Globus pallidus (tissue), 1 donor: ENCODE results near the gene MAP3K20.
"Not testable (repeated sequence)": the region's sequence is repeated elsewhere in the genome, so short reads cannot be mapped to it uniquely, and the experiment has no call there.

ENCODE experiments used
- DNase-seq: peaks from one replicate; pipeline ENCODE4 v3.0.0-alpha.2; 2015; ENCODE audit warnings: low spot score

MAP3K20 gene

DNA sequence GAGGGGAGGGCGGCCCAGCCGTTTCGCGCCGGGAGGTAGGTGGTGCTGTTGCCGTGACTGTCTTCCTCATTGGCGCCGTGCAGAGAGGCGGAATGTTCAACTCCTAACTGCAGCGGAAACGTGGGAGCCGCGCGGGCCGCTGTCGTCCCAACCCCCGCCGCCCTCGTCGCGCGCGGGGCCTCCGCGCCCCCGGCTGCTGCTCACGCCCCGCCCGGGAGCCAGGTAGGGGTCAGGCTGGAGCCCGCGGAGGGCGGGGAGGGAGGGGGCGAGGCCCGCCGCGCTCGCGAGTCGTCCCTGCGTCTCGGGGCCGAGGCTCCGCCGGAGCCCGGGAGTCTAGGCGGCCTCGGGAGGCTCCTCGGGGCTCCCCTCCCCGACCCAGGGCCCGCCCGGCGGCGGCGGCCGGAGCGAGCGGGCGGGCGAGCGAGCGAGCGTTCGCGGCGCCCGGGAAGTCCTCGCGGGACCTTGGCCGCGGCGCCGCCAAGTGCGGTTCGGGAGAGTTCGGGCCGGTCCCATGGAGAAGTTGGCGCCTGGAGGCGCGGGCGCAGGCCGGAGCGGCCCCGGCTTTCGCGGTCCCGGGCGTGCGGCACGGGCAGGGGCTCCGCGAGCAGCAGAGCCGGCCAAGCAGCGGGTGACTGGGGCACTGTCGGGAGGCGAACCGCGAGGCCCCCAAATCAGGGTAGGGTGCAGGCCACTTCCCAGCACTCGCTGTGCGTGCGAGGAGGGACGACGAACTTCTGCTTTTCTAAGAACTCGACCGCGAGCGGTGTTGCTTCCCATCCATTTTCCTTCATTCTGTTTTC lies at the start of gene MAP3K20:
Gene MAP3K20, plus strand, starts transcription at position 66 of the 800 bp plus-strand sequence. CDS start 15,186 bp downstream, outside the sequence.
- peak; percentile 29 for DNase-seq

- DNase-seq: no peak
Observed at GRCh38 chr2:173026479-173026878, 49.2 kb upstream of the MAP3K20 start.

GRCh38 chr2:173027181-173028128 lies 48.2 kb upstream of the MAP3K20 start:
- peak; percentile 76 for DNase-seq

DNA sequence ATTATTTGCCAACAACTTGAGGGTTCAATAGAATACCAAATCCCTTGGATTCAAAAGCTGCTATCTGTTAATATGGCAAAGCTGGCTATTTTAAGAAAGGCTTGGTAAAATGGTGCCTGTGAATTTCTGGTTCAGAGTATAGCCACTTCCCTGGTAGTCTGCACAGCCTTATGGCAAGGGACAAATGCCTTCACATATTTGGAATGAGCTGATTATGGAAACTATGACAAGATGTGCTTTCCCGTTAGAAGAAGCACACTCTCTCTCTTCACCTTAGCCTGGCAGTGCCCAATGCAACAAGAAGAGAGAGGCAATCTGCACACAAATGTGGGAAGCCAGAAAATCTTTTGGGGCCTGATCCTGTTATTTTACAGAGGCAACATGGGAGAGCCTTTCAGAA lies 47.5 kb upstream of the MAP3K20 start:
- DNase-seq: no peak

GRCh38 chr2:173028671-173029070 lies 47.0 kb upstream of the MAP3K20 start:
- no peak for DNase-seq

- no peak for DNase-seq
Observed at GRCh38 chr2:173030561-173031490, 44.8 kb upstream of the MAP3K20 start.

DNA sequence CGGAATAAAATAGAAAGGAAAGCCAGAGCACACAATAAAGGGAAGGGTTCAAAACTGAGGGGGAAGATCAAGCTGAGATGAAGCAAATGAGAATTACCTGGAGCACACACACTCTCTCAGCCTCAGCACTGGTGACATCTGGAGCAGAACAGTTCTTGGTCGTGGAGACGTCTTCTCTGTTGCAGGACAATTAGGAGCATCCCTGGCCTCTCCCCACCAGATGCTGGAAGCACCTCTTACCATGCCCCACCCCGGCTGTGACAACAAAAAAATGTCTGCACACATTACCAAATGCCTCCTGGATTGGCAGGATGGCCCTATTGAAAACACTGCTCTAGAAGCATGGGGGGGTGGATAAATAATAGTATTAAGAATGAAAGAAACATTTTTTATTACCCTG lies 43.6 kb upstream of the MAP3K20 start:
- DNase-seq: no peak

DNA sequence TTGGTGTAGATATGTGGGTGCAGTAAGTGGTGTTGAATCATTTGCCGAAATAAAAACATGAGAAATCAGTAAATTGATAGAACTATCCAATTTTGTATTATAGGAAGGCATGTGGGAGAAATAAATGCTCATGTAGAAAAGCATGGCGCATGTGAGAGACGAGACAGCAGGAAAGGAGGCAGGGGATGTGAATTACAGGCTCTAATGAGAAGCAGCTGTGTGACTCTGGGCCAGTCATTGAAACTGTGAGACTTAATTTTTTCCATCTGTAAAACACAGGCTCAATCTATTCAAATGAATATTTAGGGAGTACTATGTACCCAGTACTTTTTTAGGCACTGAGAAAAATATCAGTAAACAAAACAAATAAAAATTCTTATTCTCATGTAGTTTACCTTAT lies 42.6 kb upstream of the MAP3K20 start:
- no peak for DNase-seq

- DNase-seq: no peak
Observed at GRCh38 chr2:173034143-173034542, 41.5 kb upstream of the MAP3K20 start.

- DNase-seq: no peak
Observed at GRCh38 chr2:173037245-173038120, 38.2 kb upstream of the MAP3K20 start.

- DNase-seq: not testable (repeated sequence)
Observed at GRCh38 chr2:173038257-173038656, 37.4 kb upstream of the MAP3K20 start.

GRCh38 chr2:173040729-173041128 lies 34.9 kb upstream of the MAP3K20 start:
- DNase-seq: no peak

GRCh38 chr2:173043476-173043875 lies 32.2 kb upstream of the MAP3K20 start:
- peak; percentile 39 for DNase-seq

GRCh38 chr2:173043897-173044519 lies 31.6 kb upstream of the MAP3K20 start:
- DNase-seq: no peak

- DNase-seq: no peak
Observed at GRCh38 chr2:173044686-173045085, 31.0 kb upstream of the MAP3K20 start.

GRCh38 chr2:173045181-173045580 lies 30.5 kb upstream of the MAP3K20 start:
- no peak for DNase-seq

- DNase-seq: no peak
Observed at GRCh38 chr2:173048522-173048896, 27.1 kb upstream of the MAP3K20 start.

- DNase-seq: no peak
Observed at GRCh38 chr2:173048897-173049661, 26.6 kb upstream of the MAP3K20 start.

DNA sequence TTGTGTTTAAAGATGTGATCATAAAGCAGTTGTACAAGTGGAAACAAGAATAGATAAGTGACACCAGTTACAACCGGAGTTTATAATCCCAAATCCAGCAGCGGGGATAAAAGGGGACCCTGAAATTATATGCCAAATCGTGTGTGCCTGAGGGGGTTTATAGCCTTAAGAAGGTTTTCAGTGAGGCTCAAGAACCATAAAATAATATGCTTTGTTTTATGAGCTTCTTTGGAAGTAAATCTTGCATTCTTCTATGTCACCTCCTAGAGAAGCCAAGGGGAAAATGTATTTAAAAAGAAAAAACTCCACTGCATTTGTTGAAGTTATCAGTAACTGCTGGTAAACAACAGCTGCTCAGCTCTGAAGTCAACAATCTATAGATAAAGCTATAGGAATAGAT lies 25.8 kb upstream of the MAP3K20 start:
- DNase-seq: no peak

- no peak for DNase-seq
Observed at GRCh38 chr2:173050684-173051083, 25.0 kb upstream of the MAP3K20 start.
